Activated CD4-positive, alpha-beta memory T cell treated with anti-CD3 and anti-CD28 coated beads, Interleukin-2, amount 10 ng/mL, durations not matched to agents 7 days and 5 days (primary cell): ENCODE data around the gene PRKCA. TPM values are rescaled to one million over a fixed set of nuclear protein-coding genes. Genes with fewer than 3 reads are reported as not detected.
"Not testable (repeated sequence)": the region's sequence is repeated elsewhere in the genome, so short reads cannot be mapped to it uniquely, and the experiment has no call there.

Experiments
- CTCF ChIA-PET: fragments of 350-600 bp; sonication (Branson Sonifier 250); formaldehyde crosslinking; loops from one replicate; lab custom pipeline; 2021; ENCODE audit warnings: antibody characterized with exemption, inconsistent platforms; lab: Charles Lee
- POLR2A ChIA-PET: fragments of 350-600 bp; sonication (Branson Sonifier 250); formaldehyde crosslinking; loops from one replicate; lab custom pipeline; 2021; ENCODE audit warnings: antibody characterized with exemption; lab: Charles Lee
- DNase-seq: peaks from one replicate; pipeline ENCODE4 v3.0.0-alpha.2; 2020
- H3K27ac Mint-ChIP-seq: one replicate; pipeline ENCODE4 v1.8.0; 2021; ENCODE audit warnings: mild to moderate bottlenecking, mixed read lengths
- H3K27me3 Mint-ChIP-seq: one replicate; pipeline ENCODE4 v1.8.0; 2021; ENCODE audit warnings: mixed read lengths
- H3K36me3 Mint-ChIP-seq: one replicate; pipeline ENCODE4 v1.8.0; 2021; ENCODE audit warnings: low read depth, mixed read lengths
- H3K4me1 Mint-ChIP-seq: one replicate; pipeline ENCODE4 v1.8.0; 2021; ENCODE audit warnings: mixed read lengths
- H3K4me3 Mint-ChIP-seq: one replicate; pipeline ENCODE4 v1.8.0; 2021; ENCODE audit warnings: mild to moderate bottlenecking, mixed read lengths
- H3K9me3 Mint-ChIP-seq: one replicate; pipeline ENCODE4 v1.8.0; 2021; ENCODE audit warnings: mixed read lengths
- total RNA-seq, 2 experiments: library from RNA; stranded (reverse); gene quantifications; one replicate each; pipeline ENCODE4 v1.2.3, GENCODE V29; 2021

PRKCA gene
- total RNA-seq, 2 experiments from 2014 or later: 57.6 to 61.3 TPM

DNA sequence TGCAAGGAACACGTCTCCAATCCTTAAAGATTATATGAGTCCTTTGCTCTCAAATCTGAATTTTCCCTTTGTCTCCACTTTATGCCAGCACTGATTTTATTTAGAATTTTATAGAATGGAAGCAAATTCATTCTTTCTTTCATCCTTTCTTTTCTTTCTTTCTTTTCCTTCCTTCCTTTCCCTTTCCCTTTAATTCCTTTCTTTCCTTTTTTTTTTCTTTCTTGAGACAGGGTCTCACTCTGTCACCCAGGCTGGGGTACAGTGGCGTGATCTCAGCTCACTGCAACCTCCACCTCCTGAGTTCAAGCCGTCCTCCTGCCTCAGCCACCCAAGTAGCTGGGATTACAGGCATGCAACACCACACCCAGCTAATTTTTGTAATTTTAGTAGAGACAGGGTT is 187.2 kb downstream of the PRKCA start:
- peaks cover 25% of the 10 kb centered on the region for H3K36me3 Mint-ChIP-seq
- DNase-seq, H3K27ac Mint-ChIP-seq, POLR2A ChIA-PET, H3K4me3 Mint-ChIP-seq, CTCF ChIA-PET, H3K27me3 Mint-ChIP-seq, H3K9me3 Mint-ChIP-seq: not testable (repeated sequence)
- H3K4me1 Mint-ChIP-seq: peaks cover 40% of the 10 kb centered on the region

- ChIA-PET CTCF (no interaction called here), POLR2A (no interaction called here)
- Mint-ChIP-seq H3K36me3 (peaks cover 25% of the 10 kb centered on the region), H3K4me3 (no peak overlapping the region), H3K27me3 (no peaks in the 10 kb centered on the region), H3K9me3 (no peaks in the 10 kb centered on the region), H3K27ac (peak overlapping the region; percentile 45), H3K4me1 (peaks cover 48% of the 10 kb centered on the region)
- DNase-seq: peak; percentile 44
These were observed 188.8 kb downstream of the PRKCA start for GRCh38 chr17:66491213-66491612.

DNA sequence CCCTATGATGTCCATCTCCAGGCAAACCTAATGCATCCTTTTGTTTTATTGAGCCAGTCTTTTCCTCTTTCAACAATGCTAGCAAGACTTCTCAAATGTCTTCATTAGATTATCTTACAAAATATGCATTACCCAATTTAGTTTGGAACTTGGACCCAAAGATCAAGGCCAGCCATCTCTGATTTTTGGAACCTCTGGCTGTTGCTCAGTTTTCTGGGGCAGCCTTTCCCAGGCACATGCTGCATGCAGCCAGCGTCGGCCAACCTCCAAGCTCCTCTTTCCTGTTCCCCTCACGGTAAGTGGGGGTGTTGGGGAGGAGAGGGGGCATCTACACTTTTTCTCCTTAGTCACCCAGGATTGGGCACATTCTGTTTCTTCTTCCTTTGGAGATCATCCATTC is 189.3 kb downstream of the PRKCA start:
- Mint-ChIP-seq H3K9me3 (no peaks in the 10 kb centered on the region), H3K4me1 (peaks cover 48% of the 10 kb centered on the region), H3K4me3 (no peak overlapping the region), H3K27ac (peak overlapping the region; percentile 45), H3K27me3 (no peaks in the 10 kb centered on the region), H3K36me3 (peaks cover 25% of the 10 kb centered on the region)
- ChIA-PET POLR2A (no interaction called here), CTCF (no interaction called here)
- no peak for DNase-seq

DNA sequence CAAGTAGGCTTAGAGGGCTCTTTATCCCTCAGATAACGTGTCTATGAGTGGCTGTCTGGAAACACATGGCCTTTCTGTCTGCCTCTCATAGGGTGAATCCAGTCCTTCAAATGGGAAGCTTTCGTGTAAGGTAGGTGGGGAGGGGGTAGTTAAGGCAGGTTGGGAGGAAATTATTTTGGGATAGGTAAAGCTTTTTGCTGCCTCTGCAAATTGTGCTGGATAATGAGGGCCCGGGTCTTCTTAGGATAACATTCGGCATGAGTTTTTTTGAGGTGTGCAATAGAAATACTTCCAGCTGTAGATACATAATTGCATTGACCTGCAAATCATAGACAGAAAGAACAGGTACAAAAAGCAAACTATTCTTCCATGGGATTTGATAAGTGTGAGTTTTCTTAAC is 189.7 kb downstream of the PRKCA start:
- no peak overlapping the region for H3K27ac Mint-ChIP-seq
- POLR2A ChIA-PET: no interaction called here
- no peak for DNase-seq
- H3K36me3 Mint-ChIP-seq: peaks cover 25% of the 10 kb centered on the region
- no peak overlapping the region for H3K4me3 Mint-ChIP-seq
- CTCF ChIA-PET: no interaction called here
- H3K4me1 Mint-ChIP-seq: peaks cover 47% of the 10 kb centered on the region
- no peaks in the 10 kb centered on the region for H3K27me3 Mint-ChIP-seq
- H3K9me3 Mint-ChIP-seq: no peaks in the 10 kb centered on the region

DNA sequence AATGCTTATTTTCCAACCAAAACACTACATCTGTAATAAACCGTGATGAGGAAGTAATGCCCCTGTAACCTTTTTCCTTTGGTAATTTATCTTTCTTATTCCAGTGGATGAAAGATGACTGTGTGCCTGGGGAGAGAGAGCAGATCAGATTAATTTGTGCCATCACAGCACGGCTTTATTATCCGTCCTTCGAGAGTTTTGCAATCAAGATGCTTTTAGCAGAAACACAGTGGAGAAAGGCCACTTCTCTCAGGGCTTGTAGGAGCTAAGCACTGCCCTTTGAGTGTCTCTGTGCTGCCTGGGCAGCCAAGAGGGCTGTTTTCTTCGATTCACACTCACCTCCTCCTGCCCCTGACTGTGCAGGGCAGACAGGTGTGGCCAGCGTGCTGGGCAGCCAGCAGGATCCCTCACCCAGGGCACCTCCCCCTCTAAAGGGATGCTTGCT is 190.2 kb downstream of the PRKCA start:
- H3K27ac Mint-ChIP-seq: no peak overlapping the region
- CTCF ChIA-PET: no interaction called here
- peaks cover 27% of the 10 kb centered on the region for H3K36me3 Mint-ChIP-seq
- H3K4me3 Mint-ChIP-seq: no peak overlapping the region
- H3K4me1 Mint-ChIP-seq: peaks cover 46% of the 10 kb centered on the region
- no peak for DNase-seq
- no peaks in the 10 kb centered on the region for H3K9me3 Mint-ChIP-seq
- no peaks in the 10 kb centered on the region for H3K27me3 Mint-ChIP-seq
- POLR2A ChIA-PET: no interaction called here

DNA sequence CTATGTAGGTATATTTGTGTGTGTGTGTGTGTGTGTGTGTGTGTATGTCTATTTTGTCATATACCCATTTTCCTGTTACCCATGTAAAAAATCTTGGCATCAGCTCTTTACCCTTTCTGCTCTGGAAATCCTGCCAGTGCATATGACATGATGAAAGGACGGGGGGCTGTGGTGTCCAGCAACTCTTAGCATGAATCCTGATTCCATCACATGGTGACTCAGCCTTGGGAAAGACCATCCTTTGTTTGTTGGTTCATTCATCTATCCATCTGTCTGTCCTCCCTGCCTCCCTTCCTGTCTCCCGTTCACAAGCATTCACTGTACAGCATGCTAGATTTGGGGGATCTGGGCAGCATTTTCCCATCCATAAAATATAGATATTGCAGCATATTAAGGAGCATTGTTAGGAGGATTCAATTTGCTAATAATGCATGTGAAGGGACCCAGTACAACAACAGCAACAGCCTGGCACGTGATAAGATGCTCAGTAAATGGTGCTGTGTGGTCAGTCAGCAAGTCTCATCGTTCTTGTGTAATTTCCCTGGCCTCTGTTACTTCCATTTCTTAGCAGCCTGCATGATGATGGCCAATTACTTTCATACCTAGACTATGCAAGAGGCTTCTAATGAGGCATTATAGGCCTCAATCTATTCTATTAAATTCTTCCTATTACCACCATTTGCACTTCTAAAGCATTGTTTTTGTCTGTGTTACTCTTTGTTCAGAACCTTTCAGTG is 191.0 kb downstream of the PRKCA start:
- ChIA-PET POLR2A (no interaction called here), CTCF (no interaction called here)
- Mint-ChIP-seq H3K4me1 (peaks cover 45% of the 10 kb centered on the region), H3K27ac (peak overlapping the region; percentile 66), H3K4me3 (no peak overlapping the region), H3K9me3 (no peaks in the 10 kb centered on the region), H3K27me3 (no peaks in the 10 kb centered on the region), H3K36me3 (peaks cover 31% of the 10 kb centered on the region)
- no peak for DNase-seq

DNA sequence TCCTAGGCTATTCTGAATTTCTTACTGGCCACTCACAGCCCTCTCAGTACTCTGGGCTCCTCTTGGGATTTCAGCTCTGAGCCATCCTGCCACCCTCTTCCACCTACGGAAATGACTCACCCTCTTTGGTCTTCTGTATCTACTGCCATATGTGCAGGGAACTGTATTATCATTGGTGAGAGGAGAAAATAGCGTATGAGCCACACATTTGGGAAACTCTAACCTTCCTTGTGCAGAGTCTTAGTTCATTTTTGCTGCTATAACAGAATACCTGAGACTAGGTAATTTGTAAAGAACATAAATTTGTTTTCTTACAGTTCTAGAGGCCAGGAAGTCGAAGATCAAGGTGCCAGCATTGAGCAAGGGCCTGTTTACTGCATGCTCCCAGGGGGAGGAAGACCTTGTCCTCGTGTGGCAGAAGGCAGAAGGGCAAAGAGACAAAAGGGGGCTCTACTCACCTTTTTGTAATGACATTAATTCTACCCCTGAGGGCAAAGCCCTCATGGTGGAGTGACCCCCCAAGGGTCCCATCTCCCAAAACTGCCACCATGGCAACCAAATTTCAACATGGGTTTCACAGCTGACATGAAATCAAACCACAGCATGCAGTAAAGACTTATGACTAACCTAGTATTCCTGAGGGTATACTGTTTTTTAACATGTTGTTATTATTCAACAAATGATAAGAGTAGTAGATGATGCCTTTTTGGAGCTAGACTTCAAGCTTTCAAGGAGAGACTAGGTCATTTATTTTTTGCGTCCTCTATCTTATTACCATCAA is 191.8 kb downstream of the PRKCA start:
- POLR2A ChIA-PET: interaction anchor here (1.1 kb wide), 1 partner anchor 13 kb away, joined by 3 read pairs; no protein-coding TSS in a partner anchor
- Mint-ChIP-seq H3K4me3 (no peak overlapping the region), H3K27ac (peak overlapping the region; percentile 66), H3K4me1 (peaks cover 44% of the 10 kb centered on the region), H3K9me3 (no peaks in the 10 kb centered on the region), H3K36me3 (peaks cover 38% of the 10 kb centered on the region), H3K27me3 (no peaks in the 10 kb centered on the region)
- CTCF ChIA-PET: interaction anchor here (1.0 kb wide), 1 partner anchor 26 kb away, joined by 4 read pairs; no protein-coding TSS in a partner anchor
- DNase-seq: no peak

GRCh38 chr17:66495035-66495434 is 192.6 kb downstream of the PRKCA start:
- no peaks in the 10 kb centered on the region for H3K9me3 Mint-ChIP-seq
- ChIA-PET POLR2A (interaction anchor here (1.1 kb wide), 1 partner anchor 12 kb away, joined by 3 read pairs; no protein-coding TSS in a partner anchor), CTCF (interaction anchor here (1.0 kb wide), 1 partner anchor 27 kb away, joined by 4 read pairs; no protein-coding TSS in a partner anchor)
- H3K4me1 Mint-ChIP-seq: peaks cover 44% of the 10 kb centered on the region
- H3K36me3 Mint-ChIP-seq: peaks cover 46% of the 10 kb centered on the region
- H3K4me3 Mint-ChIP-seq: no peak overlapping the region
- DNase-seq: no peak
- H3K27ac Mint-ChIP-seq: no peak overlapping the region
- H3K27me3 Mint-ChIP-seq: no peaks in the 10 kb centered on the region

GRCh38 chr17:66496306-66496705 is 193.9 kb downstream of the PRKCA start:
- Mint-ChIP-seq H3K4me1 (peaks cover 36% of the 10 kb centered on the region), H3K4me3 (no peak overlapping the region), H3K27me3 (no peaks in the 10 kb centered on the region), H3K36me3 (peaks cover 44% of the 10 kb centered on the region), H3K9me3 (no peaks in the 10 kb centered on the region), H3K27ac (no peak overlapping the region)
- POLR2A ChIA-PET: no interaction called here
- no peak for DNase-seq
- CTCF ChIA-PET: interaction anchor here (1.7 kb wide), 1 partner anchor 70 kb away, joined by 4 read pairs; no protein-coding TSS in a partner anchor

DNA sequence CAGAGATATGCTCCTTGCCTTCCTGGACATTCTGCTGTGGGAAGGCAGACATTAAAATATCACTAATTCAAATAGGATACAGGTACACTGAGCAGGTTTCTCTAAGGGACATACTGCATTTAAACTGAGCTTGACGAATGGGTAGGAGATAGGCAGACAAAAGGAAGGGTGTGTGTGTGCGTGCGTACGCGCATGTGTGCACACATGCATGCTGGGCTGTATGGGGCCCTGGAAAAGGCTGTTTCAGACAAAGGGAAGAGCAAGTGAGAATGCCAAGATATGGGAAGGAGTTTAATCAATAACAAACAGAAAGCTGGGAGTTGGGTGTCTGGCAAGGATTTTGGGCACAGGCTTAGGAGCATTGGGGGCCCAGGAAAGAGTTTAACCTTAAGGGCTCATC is 196.2 kb downstream of the PRKCA start:
- H3K4me1 Mint-ChIP-seq: peaks cover 20% of the 10 kb centered on the region
- no peak overlapping the region for H3K27ac Mint-ChIP-seq
- no peaks in the 10 kb centered on the region for H3K9me3 Mint-ChIP-seq
- H3K36me3 Mint-ChIP-seq: peaks cover 37% of the 10 kb centered on the region
- H3K27me3 Mint-ChIP-seq: no peaks in the 10 kb centered on the region
- no peak for DNase-seq
- H3K4me3 Mint-ChIP-seq: no peak overlapping the region
- ChIA-PET POLR2A (no interaction called here), CTCF (no interaction called here)

GRCh38 chr17:66506641-66507040 is 204.2 kb downstream of the PRKCA start:
- no peak overlapping the region for H3K4me3 Mint-ChIP-seq
- ChIA-PET CTCF (no interaction called here), POLR2A (interaction anchor here (0.7 to 1.2 kb wide), 2 partner anchors 74 to 138 kb away, joined by 3 to 5 read pairs; no protein-coding TSS in a partner anchor)
- H3K27me3 Mint-ChIP-seq: no peaks in the 10 kb centered on the region
- peaks cover 56% of the 10 kb centered on the region for H3K4me1 Mint-ChIP-seq
- H3K36me3 Mint-ChIP-seq: peaks cover 22% of the 10 kb centered on the region
- H3K9me3 Mint-ChIP-seq: no peaks in the 10 kb centered on the region
- DNase-seq: no peak
- no peak overlapping the region for H3K27ac Mint-ChIP-seq

DNA sequence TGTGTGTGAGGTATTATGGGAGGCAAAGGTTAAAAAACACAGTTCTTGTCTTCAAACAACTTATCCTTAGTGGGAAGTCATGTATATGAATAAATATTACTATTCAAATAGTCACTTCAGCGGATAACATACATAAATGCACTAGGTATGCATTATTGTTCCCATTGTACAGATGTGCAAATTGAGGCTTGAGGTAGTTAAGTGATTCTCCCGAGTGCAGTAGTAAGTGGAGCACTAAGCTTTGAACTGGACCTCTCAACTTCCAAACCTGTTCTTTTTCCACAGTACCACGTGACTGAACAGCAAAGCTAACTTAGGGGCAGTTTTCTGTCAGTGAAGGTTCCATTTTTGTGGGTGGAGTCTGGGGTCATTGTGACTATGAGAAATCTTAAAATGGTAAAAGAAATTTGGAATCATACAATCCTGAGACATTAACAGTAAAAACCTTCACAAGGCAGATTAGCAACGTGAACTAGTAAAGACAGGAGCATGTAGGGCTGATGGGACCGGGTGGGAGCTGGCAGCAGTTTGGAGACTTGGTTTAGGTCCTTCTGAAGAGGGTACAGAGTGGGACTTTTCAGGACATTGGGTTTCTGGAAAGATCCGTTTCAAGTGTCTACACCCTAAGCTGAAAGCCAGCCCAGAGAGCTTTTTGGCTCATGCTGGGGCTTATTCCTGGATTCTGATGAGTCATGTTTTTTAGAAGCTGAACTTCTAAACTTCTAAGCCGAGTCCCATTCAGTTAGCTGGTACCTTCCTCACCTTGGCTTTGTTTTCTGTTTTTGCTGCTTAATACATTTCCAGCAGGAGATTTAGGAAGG is 204.9 kb downstream of the PRKCA start:
- Mint-ChIP-seq H3K4me3 (no peak overlapping the region), H3K27ac (peak overlapping the region; percentile 93), H3K4me1 (peaks cover 60% of the 10 kb centered on the region), H3K27me3 (no peaks in the 10 kb centered on the region), H3K9me3 (no peaks in the 10 kb centered on the region), H3K36me3 (peaks cover 26% of the 10 kb centered on the region)
- ChIA-PET POLR2A (interaction anchor here (0.8 to 1.4 kb wide), 6 partner anchors 13 to 75 kb away, joined by 3 to 5 read pairs (median 3); no protein-coding TSS in a partner anchor), CTCF (interaction anchor here (0.7 to 1.3 kb wide), 3 partner anchors 13 to 203 kb away, joined by 3 to 7 read pairs (median 6); no protein-coding TSS in a partner anchor)
- DNase-seq: no peak
